C4-2B (cell line): ENCODE measurements around the gene GBX2.

ENCODE experiments used
- ZFX ChIP-seq: fragments of 450-650 bp; IDR thresholded peaks from 2 replicates; pipeline ENCODE4 v1.6.1; 2017
- TF ChIP-seq, protein P1 (sequence below): fragments of 450-650 bp; conservative IDR thresholded peaks from 2 replicates; pipeline ENCODE4 v1.5.1; 2017; ENCODE audit warnings: mild to moderate bottlenecking

DNA sequence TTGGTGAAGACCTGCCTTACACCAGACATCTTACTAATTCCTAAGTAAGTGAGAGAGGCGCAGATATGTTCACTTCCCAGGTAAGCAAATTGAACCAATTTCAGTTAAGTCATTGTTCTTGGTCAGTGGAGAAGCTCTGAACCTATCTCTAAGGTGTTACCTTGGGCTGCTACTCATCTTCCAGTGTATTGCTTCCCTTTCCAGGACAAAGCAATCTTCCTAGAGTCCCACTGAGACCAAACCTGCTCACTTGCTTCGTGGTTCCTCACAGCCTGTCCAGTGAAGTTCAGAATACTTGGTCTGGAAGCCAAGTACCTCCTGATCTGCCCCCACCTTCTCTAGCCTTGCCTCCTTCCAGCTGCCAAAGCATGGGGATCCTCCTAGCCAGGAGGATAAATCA is 22.5 kb upstream of the GBX2 start:
- TF ChIP-seq, protein P1, sequence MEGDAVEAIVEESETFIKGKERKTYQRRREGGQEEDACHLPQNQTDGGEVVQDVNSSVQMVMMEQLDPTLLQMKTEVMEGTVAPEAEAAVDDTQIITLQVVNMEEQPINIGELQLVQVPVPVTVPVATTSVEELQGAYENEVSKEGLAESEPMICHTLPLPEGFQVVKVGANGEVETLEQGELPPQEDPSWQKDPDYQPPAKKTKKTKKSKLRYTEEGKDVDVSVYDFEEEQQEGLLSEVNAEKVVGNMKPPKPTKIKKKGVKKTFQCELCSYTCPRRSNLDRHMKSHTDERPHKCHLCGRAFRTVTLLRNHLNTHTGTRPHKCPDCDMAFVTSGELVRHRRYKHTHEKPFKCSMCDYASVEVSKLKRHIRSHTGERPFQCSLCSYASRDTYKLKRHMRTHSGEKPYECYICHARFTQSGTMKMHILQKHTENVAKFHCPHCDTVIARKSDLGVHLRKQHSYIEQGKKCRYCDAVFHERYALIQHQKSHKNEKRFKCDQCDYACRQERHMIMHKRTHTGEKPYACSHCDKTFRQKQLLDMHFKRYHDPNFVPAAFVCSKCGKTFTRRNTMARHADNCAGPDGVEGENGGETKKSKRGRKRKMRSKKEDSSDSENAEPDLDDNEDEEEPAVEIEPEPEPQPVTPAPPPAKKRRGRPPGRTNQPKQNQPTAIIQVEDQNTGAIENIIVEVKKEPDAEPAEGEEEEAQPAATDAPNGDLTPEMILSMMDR = no peak
- no peak for TF ChIP-seq ZFX
